Measurements from ENCODE around the gene CFAP20DC. TPM values are rescaled to one million over a fixed set of nuclear protein-coding genes. Genes with fewer than 3 reads are reported as not detected.

CFAP20DC gene
- total RNA-seq, 1 experiment from 2014 or later = 4.5 TPM

GRCh38 chr3:58769065-58769464, 280.8 kb downstream of the CFAP20DC start:
- Mint-ChIP-seq H3K4me3 (no peak overlapping the region), H3K4me1 (no peaks in the 10 kb centered on the region), H3K27ac (no peak overlapping the region), H3K27me3 (ENCODE audit: low read depth) (no peaks in the 10 kb centered on the region; the same call in 1 of the 2 replicates), H3K36me3 (ENCODE audit: insufficient read depth in 1 of 3, low read depth in 3 of 3) (peaks cover 7 to 25% (median 24%) of the 10 kb centered on the region in 3 experiments), H3K9me3 (peaks cover 15 to 21% of the 10 kb centered on the region in 2 experiments)
- H3K9me3 ChIP-seq (ENCODE audit: control insufficient read depth, low read depth, low read length) = peaks cover 11% of the 10 kb centered on the region
- H3K23ac ChIP-seq (ENCODE audit: insufficient read length, low read depth, low read length) = no peak overlapping the region
- H3T11ph ChIP-seq (ENCODE audit: low read length) = no peak overlapping the region
- no peaks in the 10 kb centered on the region for H3K79me1 ChIP-seq (ENCODE audit: insufficient read depth, low read depth, low read length, poor library complexity, severe bottlenecking)
- H4K20me1 ChIP-seq (ENCODE audit: control insufficient read depth, insufficient read depth, insufficient read length) = no peaks in the 10 kb centered on the region
- no peaks in the 10 kb centered on the region for H3K4me1 ChIP-seq (ENCODE audit: insufficient read depth, low read length)
- no peak overlapping the region for H4K91ac ChIP-seq (ENCODE audit: insufficient read length, low read depth, low read length)
- no peak overlapping the region for H2BK15ac ChIP-seq (ENCODE audit: low read depth, low read length)
- TF ChIP-seq, protein P1, sequence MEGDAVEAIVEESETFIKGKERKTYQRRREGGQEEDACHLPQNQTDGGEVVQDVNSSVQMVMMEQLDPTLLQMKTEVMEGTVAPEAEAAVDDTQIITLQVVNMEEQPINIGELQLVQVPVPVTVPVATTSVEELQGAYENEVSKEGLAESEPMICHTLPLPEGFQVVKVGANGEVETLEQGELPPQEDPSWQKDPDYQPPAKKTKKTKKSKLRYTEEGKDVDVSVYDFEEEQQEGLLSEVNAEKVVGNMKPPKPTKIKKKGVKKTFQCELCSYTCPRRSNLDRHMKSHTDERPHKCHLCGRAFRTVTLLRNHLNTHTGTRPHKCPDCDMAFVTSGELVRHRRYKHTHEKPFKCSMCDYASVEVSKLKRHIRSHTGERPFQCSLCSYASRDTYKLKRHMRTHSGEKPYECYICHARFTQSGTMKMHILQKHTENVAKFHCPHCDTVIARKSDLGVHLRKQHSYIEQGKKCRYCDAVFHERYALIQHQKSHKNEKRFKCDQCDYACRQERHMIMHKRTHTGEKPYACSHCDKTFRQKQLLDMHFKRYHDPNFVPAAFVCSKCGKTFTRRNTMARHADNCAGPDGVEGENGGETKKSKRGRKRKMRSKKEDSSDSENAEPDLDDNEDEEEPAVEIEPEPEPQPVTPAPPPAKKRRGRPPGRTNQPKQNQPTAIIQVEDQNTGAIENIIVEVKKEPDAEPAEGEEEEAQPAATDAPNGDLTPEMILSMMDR (conservative IDR thresholded peaks at IDR 0.05) = no peak
- no peak overlapping the region for H2BK20ac ChIP-seq (ENCODE audit: low read depth, low read length, poor library complexity, severe bottlenecking)
- no peak for DNase-seq
- H3K4me2 ChIP-seq (ENCODE audit: insufficient read depth, insufficient read length, low read length) = no peak overlapping the region
- H3K27me3 ChIP-seq (ENCODE audit: insufficient read depth, low read length) = no peaks in the 10 kb centered on the region; the same call in 1 of the 2 replicates
- H3K4ac ChIP-seq (ENCODE audit: low read depth, low read length) = no peak overlapping the region
- no peak overlapping the region for H3K14ac ChIP-seq (ENCODE audit: insufficient read depth, low read length)
- H3K79me2 ChIP-seq (ENCODE audit: insufficient read depth, low read length) = no peaks in the 10 kb centered on the region
- WGBS (ENCODE audit: extremely low coverage, insufficient read length, low lambda C conversion rate) = no CpG with 5 or more reads among the region's 4 CpGs
- no peak overlapping the region for H2BK5ac ChIP-seq (ENCODE audit: insufficient read length, low read length)
- H3K18ac ChIP-seq (ENCODE audit: insufficient read length, low read depth, low read length) = no peak overlapping the region
- no peak overlapping the region for H3K9ac ChIP-seq (ENCODE audit: extremely low read depth, insufficient read length, low read length)
- no peak overlapping the region for H4K5ac ChIP-seq (ENCODE audit: insufficient read length, low read depth, low read length)
- no peak overlapping the region for H3K27ac ChIP-seq (ENCODE audit: insufficient read length, low read depth, low read length)
- H2AFZ ChIP-seq (ENCODE audit: low read length) = no peak overlapping the region
- no peak overlapping the region for H2BK12ac ChIP-seq (ENCODE audit: insufficient read length, low read depth, low read length)
- H2AK5ac ChIP-seq (ENCODE audit: insufficient read length, low read length) = no peak overlapping the region
- H3K56ac ChIP-seq (ENCODE audit: insufficient read length, low read depth, low read length) = no peak overlapping the region
- no peaks in the 10 kb centered on the region for H3K23me2 ChIP-seq (ENCODE audit: insufficient read length, low read depth, low read length, poor library complexity, severe bottlenecking)
- no peak overlapping the region for H4K8ac ChIP-seq (replicated peaks; ENCODE audit: insufficient read length, low read depth, low read length)
- H2BK120ac ChIP-seq (ENCODE audit: low read depth, low read length, poor library complexity, severe bottlenecking) = no peak overlapping the region
